Measurements from ENCODE around the gene RCSD1.

Gene RCSD1

GRCh38 chr1:167621780-167622313 is 8.2 kb upstream of the RCSD1 start:
- no peaks in the 10 kb centered on the region for H3K36me3 ChIP-seq (ENCODE audit: low read depth)
- no peak overlapping the region for H3K27ac ChIP-seq (ENCODE audit: poor library complexity, severe bottlenecking)
- H3K9me3 ChIP-seq (ENCODE audit: severe bottlenecking): no peaks in the 10 kb centered on the region
- no peak for TF ChIP-seq CTCF (IDR thresholded peaks at IDR 0.05; ENCODE audit: poor library complexity, severe bottlenecking)
- no peaks in the 10 kb centered on the region for H3K27me3 ChIP-seq (ENCODE audit: insufficient read depth, poor library complexity, severe bottlenecking)
- H3K4me1 ChIP-seq (ENCODE audit: insufficient read depth, poor library complexity, severe bottlenecking): peaks cover 8% of the 10 kb centered on the region
- DNase-seq (ENCODE audit: low spot score): no peak
- no peak overlapping the region for H3K4me3 ChIP-seq (ENCODE audit: severe bottlenecking)
- ATAC-seq (ENCODE audit: low read depth): no peak

- Histone ChIP-seq H3K27ac (ENCODE audit: poor library complexity, severe bottlenecking) (no peak overlapping the region), H3K36me3 (ENCODE audit: low read depth) (no peaks in the 10 kb centered on the region), H3K9me3 (ENCODE audit: severe bottlenecking) (no peaks in the 10 kb centered on the region), H3K4me1 (ENCODE audit: insufficient read depth, poor library complexity, severe bottlenecking) (no peaks in the 10 kb centered on the region), H3K27me3 (ENCODE audit: insufficient read depth, poor library complexity, severe bottlenecking) (no peaks in the 10 kb centered on the region), H3K4me3 (ENCODE audit: severe bottlenecking) (no peak overlapping the region)
- TF ChIP-seq CTCF (IDR thresholded peaks at IDR 0.05; ENCODE audit: poor library complexity, severe bottlenecking): no peak
- DNase-seq (ENCODE audit: low spot score) (no peak), ATAC-seq (ENCODE audit: low read depth) (no peak)
These were observed 6.1 kb upstream of the RCSD1 start for GRCh38 chr1:167623951-167624350.

GRCh38 chr1:167625040-167625823 is 4.8 kb upstream of the RCSD1 start:
- Histone ChIP-seq H3K4me3 (ENCODE audit: severe bottlenecking) (no peak overlapping the region), H3K4me1 (ENCODE audit: insufficient read depth, poor library complexity, severe bottlenecking) (no peaks in the 10 kb centered on the region), H3K9me3 (ENCODE audit: severe bottlenecking) (peaks cover 2% of the 10 kb centered on the region), H3K27me3 (ENCODE audit: insufficient read depth, poor library complexity, severe bottlenecking) (no peaks in the 10 kb centered on the region), H3K27ac (ENCODE audit: poor library complexity, severe bottlenecking) (no peak overlapping the region), H3K36me3 (ENCODE audit: low read depth) (no peaks in the 10 kb centered on the region)
- ATAC-seq (ENCODE audit: low read depth): no peak
- DNase-seq (ENCODE audit: low spot score): no peak
- TF ChIP-seq CTCF (IDR thresholded peaks at IDR 0.05; ENCODE audit: poor library complexity, severe bottlenecking): no peak

- Histone ChIP-seq H3K27me3 (ENCODE audit: insufficient read depth, poor library complexity, severe bottlenecking) (no peaks in the 10 kb centered on the region), H3K36me3 (ENCODE audit: low read depth) (no peaks in the 10 kb centered on the region), H3K9me3 (ENCODE audit: severe bottlenecking) (peaks cover 2% of the 10 kb centered on the region), H3K4me1 (ENCODE audit: insufficient read depth, poor library complexity, severe bottlenecking) (no peaks in the 10 kb centered on the region), H3K4me3 (ENCODE audit: severe bottlenecking) (no peak overlapping the region), H3K27ac (ENCODE audit: poor library complexity, severe bottlenecking) (no peak overlapping the region)
- TF ChIP-seq CTCF (IDR thresholded peaks at IDR 0.05; ENCODE audit: poor library complexity, severe bottlenecking): no peak
- ATAC-seq (ENCODE audit: low read depth) (no peak), DNase-seq (ENCODE audit: low spot score) (no peak)
These were observed 2.5 kb upstream of the RCSD1 start for GRCh38 chr1:167627615-167627864.
